K562 (cell line): ENCODE data around the gene TMC4. TPM values are rescaled to one million over a fixed set of nuclear protein-coding genes. Genes with fewer than 3 reads are reported as not detected.

Source experiments
- ATAC-seq: fragments of 200-7000 bp; cut with Tn5 transposase; 3 replicates; pipeline ENCODE4 v1.9.1; 2020; ENCODE audit warnings: moderate library complexity
- BruUV-seq: library from RNA; stranded (reverse); fragments of 400-500 nt; replicated peaks from 2 replicates; lab custom pipeline; 2021; lab: Mats Ljungman, UMichigan
- CTCF ChIA-PET: fragments of 300-600 bp; formaldehyde crosslinking; extraction: SDS; loops from one replicate; lab custom pipeline; 2021; ENCODE audit warnings: low intra/inter-chr PET ratio; lab: Yijun Ruan, JAX
- POLR2A ChIA-PET: fragments of 300-600, 350-650 bp; sonication (Branson Sonifier 250); formaldehyde crosslinking; extraction: SDS; loops from one replicate; lab custom pipeline; 2021; ENCODE audit warnings: antibody characterized with exemption, inconsistent platforms; lab: Yijun Ruan, JAX
- DNase-seq, 4 experiments: peaks; one replicate each; pipeline versions ENCODE4 v3.0.0 to v3.0.0-alpha.2; 2011 to 2018; ENCODE audit warnings: low spot score in 3 of 4, mixed read lengths in 3 of 4; ENCODE audit errors: extremely low read depth in 1 of 4
- FAIRE-seq: peaks from 2 replicates; lab custom pipeline; 2011; peaks lifted over from hg19 to GRCh38; lab: Jason Lieb, UNC
- H2AFZ ChIP-seq: 2 replicates; pipeline ENCODE4 v1.6.0; 2011; ENCODE audit warnings: low read depth, low read length, control low read depth, inconsistent platforms
- H3K27ac ChIP-seq: fragments of 200-600 bp; 3 replicates; pipeline ENCODE4 v1.8.0; 2011; ENCODE audit warnings: low read depth, mild to moderate bottlenecking, control low read depth, inconsistent platforms, low read length, moderate library complexity, mixed read lengths; ENCODE audit errors: extremely low read depth
- H3K27me3 ChIP-seq, 2 experiments: fragments of 300-600 bp in 1 of 2; 2 replicates in 1 of 2; 3 replicates in 1 of 2; pipeline versions ENCODE4 v1.6.0 to v1.8.0; 2011; ENCODE audit warnings: inconsistent platforms in 2 of 2, low read length in 2 of 2, mild to moderate bottlenecking in 1 of 2, mixed read lengths in 1 of 2, moderate library complexity in 1 of 2; ENCODE audit not compliant: control insufficient read depth in 2 of 2, insufficient read depth in 2 of 2
- H3K36me3 ChIP-seq: fragments of 300-600 bp; 3 replicates; pipeline ENCODE4 v1.8.0; 2011; ENCODE audit warnings: mild to moderate bottlenecking, low read length, inconsistent platforms; ENCODE audit not compliant: control insufficient read depth, insufficient read depth
- H3K4me1 ChIP-seq, 2 experiments: fragments of 200-600 bp in 1 of 2; replicated peaks in 1 of 2; 2 replicates in 1 of 2; 3 replicates in 1 of 2; pipeline versions ENCODE4 v1.5.1 to v1.8.0; 2011; ENCODE audit warnings: inconsistent platforms in 2 of 2, low read length in 2 of 2, mild to moderate bottlenecking in 1 of 2, mixed read lengths in 1 of 2, moderate library complexity in 1 of 2; ENCODE audit not compliant: control insufficient read depth in 2 of 2, insufficient read depth in 2 of 2
- H3K4me2 ChIP-seq: 2 replicates; pipeline ENCODE4 v1.6.1; 2011; ENCODE audit warnings: low read length, control low read depth, inconsistent platforms, mixed read lengths; ENCODE audit not compliant: insufficient read depth
- H3K4me3 ChIP-seq: fragments of 200-600 bp; sonication (generic), shearing (Covaris generic); 2 replicates; pipeline ENCODE4 v1.5.1; 2016; ENCODE audit warnings: control low read depth, inconsistent platforms
- H3K79me2 ChIP-seq: fragments of 200-600 bp; 3 replicates; pipeline ENCODE4 v1.8.0; 2011; ENCODE audit warnings: low read length, inconsistent platforms; ENCODE audit not compliant: control insufficient read depth, insufficient read depth
- H3K9ac ChIP-seq, 2 experiments: 2 replicates each; pipeline versions ENCODE4 v1.6.0 to v1.6.1; 2011; ENCODE audit warnings: low read depth in 2 of 2, low read length in 2 of 2, control low read depth in 1 of 2, inconsistent platforms in 1 of 2, mild to moderate bottlenecking in 1 of 2, mixed read lengths in 1 of 2; ENCODE audit not compliant: insufficient read depth in 1 of 2
- H3K9me1 ChIP-seq: one replicate; pipeline ENCODE4 v1.6.0; 2011; ENCODE audit warnings: inconsistent platforms, mild to moderate bottlenecking, low read length, moderate library complexity; ENCODE audit not compliant: control insufficient read depth, insufficient read depth
- H3K9me3 ChIP-seq: replicated peaks from 2 replicates; pipeline ENCODE4 v1.5.1; 2011; ENCODE audit warnings: low read depth, low read length, inconsistent platforms; ENCODE audit not compliant: control insufficient read depth, insufficient read depth
- H4K20me1 ChIP-seq: replicated peaks from 2 replicates; pipeline ENCODE4 v1.6.1; 2011; ENCODE audit warnings: low read length, inconsistent platforms, mixed read lengths; ENCODE audit not compliant: control insufficient read depth, insufficient read depth
- CHCHD3 ChIP-seq: fragments of 250-450 bp; sonication (Bioruptor Pico); IDR thresholded peaks from 2 replicates; pipeline ENCODE4 v2.1.2; 2022; ENCODE audit warnings: mild to moderate bottlenecking
- FOXO4 ChIP-seq: fragments of 450-650 bp; formaldehyde crosslinking; IDR thresholded peaks from 2 replicates; pipeline ENCODE4 v1.4.0; 2020; ENCODE audit warnings: mild to moderate bottlenecking, moderate library complexity
- HIVEP1 ChIP-seq: fragments of 250-450 bp; sonication (Bioruptor Pico); IDR thresholded peaks from 2 replicates; pipeline ENCODE4 v1.4.0; 2020; ENCODE audit warnings: mild to moderate bottlenecking
- POLR2A ChIP-seq: fragments of 450-650 bp; conservative IDR thresholded peaks from 2 replicates; pipeline ENCODE4 v1.6.1; 2016
- PRDM10 ChIP-seq: fragments of 450-650 bp; IDR thresholded peaks from 2 replicates; pipeline ENCODE4 v1.6.1; 2018; ENCODE audit not compliant: partially characterized antibody
- SUPT5H ChIP-seq: fragments of 450-650 bp; IDR thresholded peaks from 2 replicates; pipeline ENCODE4 v1.6.1; 2016
- U2AF2 ChIP-seq: fragments of 200-400 bp; formaldehyde crosslinking; optimal IDR thresholded peaks from 2 replicates; pipeline ENCODE3; 2017; ENCODE audit warnings: low read depth, mild to moderate bottlenecking, low read length
- ZFP1 ChIP-seq: fragments of 450-650 bp; formaldehyde crosslinking; IDR thresholded peaks from 2 replicates; pipeline ENCODE4 v1.4.0; 2020; ENCODE audit warnings: mild to moderate bottlenecking, mixed read lengths
- ZNF668 ChIP-seq: fragments of 250-450 bp; sonication (Bioruptor Pico); IDR thresholded peaks from 2 replicates; pipeline ENCODE4 v1.8.0; 2022; ENCODE audit warnings: mild to moderate bottlenecking, inconsistent platforms
- ZNF740 ChIP-seq, 3 experiments: fragments of 200-800 bp in 1 of 3; sonication (Bioruptor generic) in 1 of 3; sonication (generic) in 1 of 3; formaldehyde crosslinking in 1 of 3; IDR thresholded peaks; 2 replicates each; pipeline versions ENCODE4 v1.6.1 to v1.8.0; 2016 to 2022; ENCODE audit warnings: mild to moderate bottlenecking in 2 of 3, missing compliant biosample characterization in 2 of 3, missing genetic modification characterization in 2 of 3, missing genetic modification reagents in 1 of 3
- WGBS: fragments of 100-300 bp; shearing (Covaris generic); methylation state at CpG from one replicate; pipeline ENCODE4 v1.1.6; 2016; ENCODE audit warnings: low coverage, mixed read lengths; ENCODE audit not compliant: insufficient coverage; ENCODE audit errors: missing lambda C conversion rate; 5-methylcytosine and 5-hydroxymethylcytosine counted together
- in situ Hi-C: fragments of 300-500 bp; cut with MboI; formaldehyde crosslinking; loops from 4 replicates; pipeline ENCODE4 v1.15.0; 2018; ENCODE audit warnings: inconsistent platforms, mixed read lengths
- intact Hi-C: fragments of 100-400 bp; cut with micrococcal nuclease; formaldehyde crosslinking; loops from 2 replicates; pipeline ENCODE4 v1.14.2; 2022
- polyA plus RNA-seq, 8 experiments: library from polyadenylated mRNA; depleted of rRNA in 4 of 8; stranded (reverse) in 5 of 8; unstranded in 3 of 8; fragments of >200 nt; fragmentation: Nextera tagmentation in 2 of 8; fragmentation: Illumina TruSeq in 1 of 8; extraction: Ambion mirVana in 2 of 8; extraction: Trizol in 1 of 8; gene quantifications; 2 replicates each; pipeline versions ENCODE4 v1.2.1 to v1.2.3, GENCODE V29; 2011 to 2014; ENCODE audit warnings: inconsistent platforms in 1 of 8, missing spikeins in 1 of 8
- total RNA-seq, 7 experiments: library from RNA; depleted of rRNA in 6 of 7; stranded (reverse); fragments of >200 nt in 6 of 7; fragmentation: Illumina TruSeq in 2 of 7; extraction: Trizol in 2 of 7; gene quantifications; 2 replicates each; pipeline versions ENCODE4 v1.2.1 to v1.2.3, GENCODE V29; 2011 to 2021; ENCODE audit warnings: low replicate concordance in 1 of 7

The TMC4 gene
- total and polyA plus RNA-seq, 9 of the 15 experiments (the other 6 are each of a cell fraction or from before 2014, with no cell fraction given) = 0.12 to 0.79 (median 0.36) TPM; not detected in 2

- TF ChIP-seq CHCHD3 (CRISPR knock-in tag) = no peak
- no peak for TF ChIP-seq ZNF740 (CRISPR knock-in tag; IDR thresholded peaks at IDR 0.05)
- no peak for TF ChIP-seq ZNF740 (tag; IDR thresholded peaks at IDR 0.05)
- no peak for TF ChIP-seq FOXO4
- TF ChIP-seq ZFP1 (CRISPR knock-in tag) = no peak
These were observed 17.3 kb downstream of the TMC4 start (continued) for GRCh38 chr19:54155694-54156093.

GRCh38 chr19:54154603-54155345, 18.2 kb downstream of the TMC4 start:
- no peak overlapping the region for H3K4me2 ChIP-seq
- H3K27me3 ChIP-seq = no peaks in the 10 kb centered on the region
- no peak for TF ChIP-seq U2AF2
- TF ChIP-seq POLR2A = peak; percentile 50
- TF ChIP-seq SUPT5H = peak; percentile 34; the same call in 1 of the 2 replicates
- TF ChIP-seq PRDM10 = peak; percentile 56
- no peak for TF ChIP-seq ZNF668 (CRISPR knock-in tag)
- no peak for TF ChIP-seq HIVEP1 (CRISPR knock-in tag)
- TF ChIP-seq, all 486 proteins: peak for 3
- Histone ChIP-seq H3K79me2 (peaks cover 11% of the 10 kb centered on the region; the same call in 2 of the 3 replicates), H3K9me3 (no peaks in the 10 kb centered on the region), H2AFZ (no peak overlapping the region), H3K27ac (no peak overlapping the region), H3K9ac (no peak overlapping the region), H3K4me1 (peaks cover 7 to 11% of the 10 kb centered on the region in 2 experiments; a peak in 4 of 5 replicates), H4K20me1 (no peaks in the 10 kb centered on the region; the same call in 1 of the 2 replicates), H3K9me1 (no peaks in the 10 kb centered on the region), H3K4me3 (no peak overlapping the region), H3K36me3 (peaks cover 83% of the 10 kb centered on the region)
- in situ Hi-C loops = no loop called here
- DNase-seq (no peak), ATAC-seq (no peak), FAIRE-seq (no peak)
- POLR2A ChIA-PET = interaction anchor here (1.1 kb wide), 1 partner anchor 18 kb away, joined by 3 read pairs; no protein-coding TSS in a partner anchor
- TSS peak; percentile 21 for BruUV-seq
- 88% methylated on average over 15 of the region's 18 CpGs for WGBS
- CTCF ChIA-PET = no interaction called here
- intact Hi-C loops = no loop called here
